ENCODE measurements around the gene ELOA.
"Not testable (repeated sequence)": the region's sequence is repeated elsewhere in the genome, so short reads cannot be mapped to it uniquely, and the experiment has no call there.

ELOA gene

GRCh38 chr1:23772049-23772853, 29.0 kb downstream of the ELOA start:
- TF ChIP-seq CTCF (IDR thresholded peaks at IDR 0.05; ENCODE audit: control insufficient read depth, extremely low read depth, insufficient read depth) = peak; percentile 73
- no peak for DNase-seq (ENCODE audit: low read depth)
- no peak overlapping the region for H3K4me3 ChIP-seq (ENCODE audit: low read depth, low read length)

GRCh38 chr1:23772854-23773242, 29.6 kb downstream of the ELOA start:
- DNase-seq (ENCODE audit: low read depth) = no peak
- H3K4me3 ChIP-seq (ENCODE audit: low read depth, low read length) = no peak overlapping the region
- TF ChIP-seq CTCF (IDR thresholded peaks at IDR 0.05; ENCODE audit: control insufficient read depth, extremely low read depth, insufficient read depth) = no peak

GRCh38 chr1:23774174-23774880, 31.1 kb downstream of the ELOA start:
- no peak for DNase-seq (ENCODE audit: low read depth)
- no peak overlapping the region for H3K4me3 ChIP-seq (ENCODE audit: low read depth, low read length)
- no peak for TF ChIP-seq CTCF (IDR thresholded peaks at IDR 0.05; ENCODE audit: control insufficient read depth, extremely low read depth, insufficient read depth)

GRCh38 chr1:23776217-23776616, 32.9 kb downstream of the ELOA start:
- no peak for TF ChIP-seq CTCF (IDR thresholded peaks at IDR 0.05; ENCODE audit: control insufficient read depth, extremely low read depth, insufficient read depth)
- no peak overlapping the region for H3K4me3 ChIP-seq (ENCODE audit: low read depth, low read length)

GRCh38 chr1:23777979-23778814, 34.9 kb downstream of the ELOA start, which contains the start of gene PITHD1:
Gene PITHD1 (plus strand): TSS chr1:23778418. CDS start chr1:23778516, 98 bp downstream.
- H3K4me3 ChIP-seq (ENCODE audit: low read depth, low read length) = peak within 1 kb of the TSS; percentile 86
- no peak for TF ChIP-seq CTCF (IDR thresholded peaks at IDR 0.05; ENCODE audit: control insufficient read depth, extremely low read depth, insufficient read depth)
- no peak for DNase-seq (ENCODE audit: low read depth)

More at GRCh38 chr1:23776217-23776616, 32.9 kb downstream of the ELOA start:
- DNase-seq (ENCODE audit: low read depth) = no peak

GRCh38 chr1:23779826-23780371, 36.6 kb downstream of the ELOA start:
- no peak overlapping the region for H3K4me3 ChIP-seq (ENCODE audit: low read depth, low read length)
- no peak for TF ChIP-seq CTCF (IDR thresholded peaks at IDR 0.05; ENCODE audit: control insufficient read depth, extremely low read depth, insufficient read depth)
- no peak for DNase-seq (ENCODE audit: low read depth)

- DNase-seq (ENCODE audit: low read depth); H3K4me3 ChIP-seq (ENCODE audit: low read depth, low read length): not testable (repeated sequence)
These were observed 39.9 kb downstream of the ELOA start for GRCh38 chr1:23783141-23783540.
